COLO668 (cell line): ENCODE measurements around the gene RBM18.

Experiments used
- DNase-seq: peaks from one replicate; lab custom pipeline; 2025; ENCODE audit not compliant: unreplicated experiment; lab: John Stamatoyannopoulos, UW

Gene RBM18

DNA sequence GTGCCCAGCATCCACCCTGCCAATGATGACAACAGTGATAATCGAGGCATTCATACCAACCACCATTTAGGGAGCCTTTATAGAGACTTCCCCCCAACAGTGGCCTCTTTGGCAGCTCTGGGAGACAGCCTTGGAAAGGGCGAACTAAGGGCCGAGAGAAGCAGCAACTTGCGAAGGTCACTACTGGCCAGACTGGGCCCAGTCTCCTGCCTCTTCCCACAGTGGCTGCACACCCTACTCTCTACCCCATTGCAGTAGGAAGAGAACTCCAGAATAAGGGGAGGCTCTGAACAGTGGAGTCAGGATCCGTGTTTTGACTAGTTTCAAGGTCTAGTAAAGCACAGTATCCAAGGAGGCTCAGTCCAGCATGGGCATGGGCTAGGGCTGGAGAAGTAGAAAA lies 41.2 kb downstream of the RBM18 start:
- no peak for DNase-seq

DNA sequence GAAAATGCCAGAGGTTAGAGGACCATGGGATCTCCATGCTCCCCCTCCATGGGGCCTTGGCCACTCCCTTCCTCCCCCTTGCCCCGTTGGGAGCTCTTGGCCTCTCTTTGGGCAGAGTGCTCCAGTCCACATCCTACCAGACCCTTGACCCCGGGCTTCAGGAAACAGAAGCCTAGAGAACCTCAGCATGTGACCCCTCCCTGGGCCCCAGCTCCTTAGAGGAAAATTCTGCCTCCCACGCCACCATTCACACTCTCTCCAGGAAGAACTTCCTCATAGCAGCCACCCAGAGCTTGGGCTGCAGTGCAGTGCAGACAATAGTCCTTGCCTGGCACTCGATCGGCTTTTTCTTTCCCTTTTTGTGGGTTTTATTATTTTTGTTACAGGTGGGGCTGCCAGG lies 41.8 kb downstream of the RBM18 start:
- DNase-seq: no peak

DNA sequence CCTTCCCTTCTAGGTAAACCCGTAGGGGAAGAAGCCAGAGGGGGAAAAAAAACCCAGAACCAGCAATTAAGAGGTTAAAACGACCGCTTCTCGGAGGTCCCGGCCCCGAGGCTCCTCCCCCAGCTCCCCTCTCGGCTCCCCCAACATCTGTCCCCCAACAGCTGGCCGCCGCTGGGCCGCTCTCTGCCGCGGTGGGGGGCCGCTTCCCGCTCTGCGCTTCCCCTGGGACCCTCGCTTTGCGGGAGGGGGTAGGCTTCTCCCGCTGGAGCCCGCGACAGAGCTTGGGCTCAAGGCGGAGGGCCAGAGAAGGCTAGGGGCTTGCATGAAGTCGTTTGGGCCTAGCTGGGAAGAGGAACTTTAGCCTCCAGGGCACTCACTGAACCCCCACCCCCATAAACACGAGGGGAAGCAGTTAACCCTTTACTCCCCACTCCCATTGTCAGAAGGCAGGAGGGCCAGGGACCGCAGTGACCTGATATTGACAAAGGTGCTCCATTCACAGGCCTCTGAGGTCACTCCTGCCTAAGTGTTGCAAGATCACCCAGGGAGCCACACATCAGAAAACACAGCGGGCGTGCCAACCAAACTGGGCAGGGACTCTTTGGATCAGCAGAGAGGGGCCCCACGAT lies 43.3 kb downstream of the RBM18 start:
- DNase-seq: no peak

DNA sequence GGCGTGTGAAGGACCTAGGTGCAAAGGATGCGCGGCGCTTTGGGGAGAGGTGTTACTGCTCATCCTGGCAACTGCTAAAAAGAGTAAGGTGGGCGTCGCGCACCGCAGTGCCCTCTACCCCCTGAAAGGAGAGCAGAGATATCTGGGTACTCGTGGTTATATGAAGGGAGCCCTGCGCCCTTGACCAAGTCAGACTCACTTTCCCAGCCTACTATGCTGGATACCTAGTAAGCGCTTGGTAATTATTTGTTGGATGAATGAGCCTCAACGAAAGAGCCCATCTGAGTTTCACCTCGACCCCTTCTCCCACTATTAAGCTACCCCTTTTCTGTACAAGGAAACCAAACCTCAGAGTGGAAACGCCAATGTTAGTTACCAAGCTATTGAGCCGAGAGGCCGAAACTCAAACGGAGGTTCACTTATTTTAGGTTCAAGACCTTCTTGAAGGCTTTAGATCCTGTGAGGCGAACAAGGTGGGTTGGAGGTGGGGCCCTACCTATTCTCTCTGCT lies 43.9 kb downstream of the RBM18 start:
- no peak for DNase-seq

DNA sequence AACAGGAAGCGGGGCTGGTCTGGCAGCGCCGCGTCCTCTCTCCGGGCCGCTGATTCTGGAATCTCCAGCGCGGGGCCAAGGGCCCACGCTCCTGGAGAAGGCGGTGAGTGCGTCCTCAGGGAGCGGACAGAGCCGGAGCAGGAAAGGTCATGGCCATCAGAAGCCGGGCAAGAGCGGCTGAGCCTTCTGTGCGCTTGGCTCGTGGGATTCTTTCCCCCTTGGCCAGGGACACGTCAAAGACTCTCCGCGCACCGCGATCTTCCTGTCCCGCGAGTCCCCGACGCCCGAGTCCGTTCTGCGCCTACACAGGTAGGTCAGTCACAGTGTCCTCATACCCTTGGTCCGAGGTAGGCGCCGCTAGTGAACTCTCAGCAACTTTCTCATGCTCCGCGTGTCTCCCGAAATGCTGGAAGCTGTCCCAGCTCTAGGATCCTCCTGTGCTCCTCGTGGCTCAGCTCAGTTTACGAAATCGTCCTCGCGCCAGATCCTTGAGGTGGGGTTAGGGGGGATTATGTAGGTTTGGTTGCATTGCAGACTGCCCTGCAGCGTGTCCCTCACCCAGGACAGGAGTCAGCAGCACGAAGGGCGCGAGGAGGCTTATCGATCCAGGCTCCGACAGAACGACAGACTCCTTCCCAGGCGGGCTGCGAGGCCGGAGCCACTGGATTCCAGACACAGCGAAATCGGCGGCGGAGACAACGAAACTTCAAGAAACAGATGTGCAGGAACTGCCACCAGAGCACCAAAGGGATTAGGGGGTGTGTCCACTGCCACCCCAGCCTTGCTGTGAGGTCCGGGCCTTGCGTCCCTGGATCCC lies 44.6 kb downstream of the RBM18 start:
- no peak for DNase-seq

DNA sequence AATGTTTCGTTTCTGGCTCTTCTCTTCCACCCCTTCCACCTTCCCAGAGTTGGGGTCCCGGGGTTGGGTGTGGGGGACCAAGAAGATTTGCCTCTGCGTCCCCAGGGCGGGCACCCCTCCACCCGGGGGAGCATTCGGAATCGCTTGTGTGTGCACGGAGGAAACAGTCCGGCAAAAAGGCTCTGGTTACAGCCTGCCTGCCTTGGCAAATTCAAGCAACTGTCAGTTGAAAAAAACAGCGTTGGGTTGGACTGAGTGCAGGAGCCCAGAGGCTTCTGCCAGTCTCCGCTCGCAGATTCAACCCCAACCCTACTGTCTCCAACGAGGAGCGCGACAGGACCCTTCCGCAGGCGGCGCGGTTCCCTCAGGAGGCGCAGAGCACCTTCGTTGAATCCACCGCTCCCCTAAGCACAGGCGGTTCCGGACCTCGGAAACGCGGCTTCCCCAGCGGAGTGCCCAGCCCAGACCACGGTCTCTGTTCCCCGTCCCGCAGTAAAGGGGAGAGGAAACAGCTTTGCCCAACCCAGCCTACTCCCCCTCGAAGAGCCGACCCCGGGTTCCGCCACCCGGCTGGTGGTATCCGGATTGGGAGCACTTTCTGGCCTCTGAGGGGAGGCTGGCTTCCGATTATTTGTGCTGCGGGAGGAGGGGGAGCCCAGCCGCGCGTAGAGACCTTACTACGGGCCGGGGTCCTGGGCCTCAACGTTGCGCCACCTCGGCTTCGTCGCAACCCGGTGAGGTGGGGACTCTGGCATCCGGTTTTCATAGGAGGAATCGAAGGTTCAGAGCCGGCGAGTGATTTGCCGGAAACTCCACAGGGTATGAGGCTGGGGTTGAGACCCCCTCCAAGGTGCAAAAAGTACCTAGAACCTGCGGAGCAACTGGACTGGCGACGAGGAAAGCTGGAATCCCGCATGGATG lies 45.4 kb downstream of the RBM18 start:
- DNase-seq: no peak

DNA sequence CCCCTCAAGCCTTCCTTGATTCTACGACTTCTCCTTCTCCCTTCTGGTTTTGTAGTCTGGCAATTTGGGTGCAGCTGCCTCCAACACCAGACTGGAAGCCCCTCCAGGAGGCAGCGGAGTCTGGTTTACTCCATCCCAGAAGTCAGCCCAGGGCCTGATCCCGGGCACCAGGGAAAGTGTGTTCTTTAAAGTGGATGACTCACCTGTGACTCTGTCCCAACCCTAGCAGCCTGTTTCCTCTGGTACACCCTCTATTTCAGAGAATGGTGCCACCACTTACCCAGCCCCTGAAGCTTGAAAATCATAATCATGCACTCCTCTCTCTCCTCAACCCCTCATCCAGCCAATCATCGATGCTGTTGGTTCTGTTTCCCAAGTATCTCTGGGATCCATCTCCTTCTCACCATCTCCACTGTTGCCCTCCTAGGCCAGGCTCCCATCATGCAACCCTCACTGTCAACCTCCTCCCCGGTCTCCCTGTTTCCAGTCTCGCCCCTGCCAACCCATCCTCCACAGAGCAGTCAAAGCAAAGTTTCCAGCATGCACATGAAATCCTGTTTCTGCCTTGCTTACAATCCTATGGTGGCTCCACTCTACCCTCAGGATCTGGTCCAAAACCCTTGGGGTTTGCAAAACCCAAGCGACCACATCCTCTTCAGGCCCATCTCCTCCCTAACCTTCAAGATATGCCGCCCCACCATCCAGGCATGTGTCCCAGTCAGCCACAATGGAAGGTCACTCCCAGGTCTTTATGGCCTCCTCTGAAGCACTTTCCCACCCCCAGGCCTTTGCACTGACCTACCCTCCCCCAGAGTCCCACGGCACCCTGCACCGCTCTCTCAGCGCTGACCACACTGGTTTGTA lies 46.3 kb downstream of the RBM18 start:
- no peak for DNase-seq

DNA sequence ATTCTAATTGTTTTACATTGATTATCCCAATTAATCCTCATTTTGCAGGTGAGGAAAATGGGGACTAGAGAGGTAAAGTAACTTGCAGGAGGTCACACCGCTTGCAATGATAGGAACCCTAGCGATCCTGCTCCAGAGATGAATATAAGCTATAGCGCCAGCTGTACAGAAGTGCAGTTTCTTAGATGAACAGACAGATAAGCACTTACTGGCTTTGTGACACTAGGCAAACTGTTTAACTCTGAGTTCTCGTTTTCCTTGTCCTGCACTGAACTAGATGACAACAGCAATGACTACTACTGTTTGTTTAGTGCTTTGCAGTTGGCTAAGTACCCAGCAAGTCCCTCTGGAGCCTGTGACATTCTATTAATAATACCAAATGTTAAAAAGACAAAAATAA lies 47.0 kb downstream of the RBM18 start:
- no peak for DNase-seq

DNA sequence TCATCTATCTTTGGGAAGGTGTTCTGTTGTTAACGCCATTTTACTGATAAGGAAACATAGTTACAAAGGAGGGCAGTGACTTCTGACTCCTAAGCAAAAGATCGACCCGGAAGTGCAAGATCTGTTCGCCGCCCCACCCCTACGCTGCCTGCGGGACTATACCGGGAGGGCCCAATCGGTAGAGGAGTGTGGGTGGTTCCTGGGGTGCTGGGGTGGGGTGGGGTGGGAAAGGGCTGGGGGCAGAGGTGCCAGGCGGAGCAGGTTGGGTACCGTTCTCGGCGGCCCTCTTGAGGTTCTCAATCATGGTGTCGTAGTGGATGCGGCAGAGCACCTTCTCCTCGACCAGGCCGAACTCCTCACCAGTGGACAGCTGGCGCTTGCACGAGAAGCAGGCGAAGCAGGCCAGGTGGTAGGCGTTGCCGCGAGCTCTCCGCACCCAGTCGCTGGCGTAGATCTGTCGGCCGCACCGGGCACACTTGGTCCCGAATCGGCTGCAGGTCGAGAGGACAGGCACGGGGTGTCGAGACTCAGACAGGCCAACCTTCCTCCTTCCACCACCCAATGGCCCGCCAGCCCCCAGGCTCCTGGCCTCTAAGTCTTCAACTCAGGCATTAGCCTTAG lies 47.7 kb downstream of the RBM18 start:
- DNase-seq: no peak

DNA sequence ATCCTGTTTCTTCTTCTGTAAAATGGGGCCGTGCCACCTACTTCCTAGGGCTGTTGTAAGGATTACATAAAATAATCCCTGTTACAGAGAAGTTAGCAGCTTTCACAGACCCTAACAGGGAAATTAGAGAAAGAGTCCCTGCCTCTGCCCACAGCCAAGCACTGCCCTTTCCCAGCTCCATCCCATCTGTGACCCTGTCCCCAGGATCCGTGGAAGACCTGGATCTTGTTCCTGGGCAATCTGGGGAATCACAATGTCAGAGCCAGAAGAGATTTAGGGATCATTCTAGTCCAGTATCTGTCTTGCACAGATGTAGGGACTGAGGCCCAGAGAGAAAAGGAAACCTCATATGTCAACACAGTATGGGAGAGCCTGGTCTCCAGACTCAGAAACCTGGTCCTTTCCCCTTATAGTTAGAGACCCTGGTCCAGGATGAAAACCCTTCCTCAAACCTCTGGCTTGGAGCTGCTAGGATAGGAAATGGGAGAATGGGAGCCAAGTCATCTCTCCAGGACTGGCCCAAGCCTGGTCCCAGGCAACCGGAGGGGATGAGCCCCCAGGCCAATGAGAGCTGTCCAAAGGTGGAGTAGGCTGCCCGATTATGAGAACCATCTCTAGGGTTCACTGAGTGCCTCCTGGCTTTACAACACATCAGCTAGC lies 48.4 kb downstream of the RBM18 start:
- no peak for DNase-seq

DNA sequence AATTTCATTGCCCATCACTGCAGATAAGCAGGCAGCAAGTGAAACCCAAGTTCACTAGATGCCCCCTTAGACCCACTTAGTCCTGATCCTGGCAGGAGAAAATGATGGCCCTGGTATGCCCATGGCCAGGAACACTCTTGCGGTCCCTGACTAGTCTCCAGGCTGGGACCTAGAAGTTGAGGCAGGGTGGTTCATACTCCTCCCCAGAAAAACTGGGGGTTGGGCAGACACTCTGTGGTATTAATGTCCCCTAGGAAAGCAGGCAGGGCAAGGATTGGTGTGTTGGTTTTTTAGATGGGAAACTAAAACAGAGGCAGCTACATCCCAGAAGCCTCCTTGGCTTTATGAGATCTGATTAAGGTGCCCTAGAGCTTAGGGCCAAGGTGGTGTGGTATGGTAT lies 49.0 kb downstream of the RBM18 start:
- DNase-seq: no peak

DNA sequence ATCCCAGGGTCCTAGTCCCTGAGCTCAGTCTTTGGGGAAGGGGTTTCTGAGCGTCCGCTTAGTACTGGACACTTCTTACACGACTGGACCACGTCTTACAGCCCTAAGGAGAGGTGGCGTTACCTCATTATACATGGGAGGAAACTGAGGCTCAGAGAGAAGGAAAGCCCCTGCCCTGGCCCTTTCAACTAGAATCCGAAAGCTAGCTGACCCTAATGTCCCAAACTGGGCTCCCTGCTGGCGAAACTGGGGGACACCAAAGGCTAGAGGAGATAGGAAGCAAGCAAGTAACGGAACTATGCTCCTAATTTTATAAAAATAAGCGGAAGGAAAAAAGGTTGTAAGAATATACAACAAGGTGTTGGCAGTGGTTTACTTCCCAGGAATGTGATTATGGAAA lies 50.1 kb downstream of the RBM18 start:
- no peak for DNase-seq

DNA sequence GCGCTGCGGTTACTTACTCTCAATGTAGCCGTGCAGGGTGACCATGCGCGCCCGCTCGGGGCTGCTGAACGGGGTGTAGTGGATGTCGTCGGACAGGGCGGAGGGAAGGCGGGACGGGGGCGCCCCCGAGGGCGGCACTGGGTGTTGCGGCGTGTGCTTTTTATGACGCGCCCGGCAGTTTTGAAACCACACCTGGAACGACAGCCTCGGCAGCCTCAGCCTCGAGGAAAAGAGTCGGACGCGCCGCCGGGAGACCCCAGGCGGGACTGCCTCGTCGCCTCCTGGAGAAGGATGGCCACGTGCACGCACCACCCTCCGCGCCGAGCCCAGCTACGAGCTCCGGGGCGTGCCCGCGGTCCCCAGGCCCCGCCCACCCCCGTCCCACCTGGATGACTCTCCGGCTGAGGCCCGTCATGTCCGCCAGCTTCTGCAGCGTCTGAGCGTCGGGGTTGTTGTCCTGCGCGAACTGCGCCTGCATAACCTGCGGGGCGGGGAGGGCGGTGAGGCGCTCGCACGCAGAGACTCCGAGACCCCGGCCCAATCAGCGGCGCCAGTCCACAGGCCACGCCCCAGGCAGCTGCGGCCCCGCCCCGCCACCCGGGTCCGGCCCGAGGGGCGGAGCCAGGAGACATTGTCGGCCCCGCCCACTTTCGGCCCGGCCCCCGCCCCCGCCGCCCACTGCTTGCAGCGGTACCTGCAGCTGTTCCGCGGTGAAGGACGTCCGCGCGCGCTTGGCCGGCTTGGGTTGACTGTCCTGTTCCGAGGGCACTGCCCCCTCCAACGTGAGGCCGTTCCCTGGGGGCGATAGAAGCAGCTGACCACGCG lies 50.8 kb downstream of the RBM18 start:
- peak; percentile 89 for DNase-seq

DNA sequence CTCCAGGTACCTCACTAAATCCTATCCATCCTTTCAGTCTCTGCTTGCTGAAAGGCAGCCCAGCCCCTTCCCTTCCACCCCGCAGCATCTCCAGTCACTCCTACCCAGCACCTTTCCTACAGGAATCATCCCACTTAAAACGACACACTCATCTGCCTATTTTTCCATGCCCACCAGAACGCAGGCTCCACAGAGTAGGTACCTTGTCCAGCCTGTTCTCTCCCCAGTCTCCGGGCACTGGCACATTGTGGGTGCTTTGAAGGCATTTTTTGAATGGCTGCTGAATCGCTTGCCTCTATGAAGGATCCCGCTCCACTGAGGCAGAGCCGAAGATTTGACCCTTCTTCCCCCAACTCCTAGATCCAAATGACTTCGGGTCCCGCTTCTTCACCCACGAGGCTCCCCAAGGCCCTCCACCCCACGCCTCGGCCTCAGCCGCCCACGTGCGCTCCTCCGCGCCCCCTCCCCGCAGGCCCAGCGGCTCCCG lies 51.5 kb downstream of the RBM18 start:
- no peak for DNase-seq

DNA sequence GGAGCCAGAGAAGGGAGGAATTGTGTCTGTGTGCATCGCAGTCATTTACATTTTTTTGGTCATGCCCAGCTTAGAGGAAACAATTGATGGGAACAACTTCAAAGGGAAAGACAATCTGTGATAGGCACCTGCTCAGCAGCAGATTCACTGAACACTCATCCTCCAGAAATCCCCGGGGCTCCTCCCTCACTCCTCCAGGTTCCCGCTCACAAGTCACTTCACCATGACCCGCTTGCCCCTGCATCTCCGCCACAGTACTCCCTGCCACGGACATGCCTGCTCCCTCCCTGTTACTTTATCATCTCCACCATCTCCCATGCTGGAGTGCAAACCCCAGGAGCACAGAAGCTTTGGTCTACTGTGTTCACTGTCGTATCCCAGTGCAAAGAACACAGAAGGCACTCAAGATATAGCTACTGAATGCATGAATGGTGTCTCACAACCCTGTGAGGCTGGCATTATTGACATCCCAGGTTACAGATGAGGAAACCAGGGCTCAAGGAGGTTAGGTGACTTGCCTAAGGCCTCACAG lies 52.1 kb downstream of the RBM18 start:
- no peak for DNase-seq

DNA sequence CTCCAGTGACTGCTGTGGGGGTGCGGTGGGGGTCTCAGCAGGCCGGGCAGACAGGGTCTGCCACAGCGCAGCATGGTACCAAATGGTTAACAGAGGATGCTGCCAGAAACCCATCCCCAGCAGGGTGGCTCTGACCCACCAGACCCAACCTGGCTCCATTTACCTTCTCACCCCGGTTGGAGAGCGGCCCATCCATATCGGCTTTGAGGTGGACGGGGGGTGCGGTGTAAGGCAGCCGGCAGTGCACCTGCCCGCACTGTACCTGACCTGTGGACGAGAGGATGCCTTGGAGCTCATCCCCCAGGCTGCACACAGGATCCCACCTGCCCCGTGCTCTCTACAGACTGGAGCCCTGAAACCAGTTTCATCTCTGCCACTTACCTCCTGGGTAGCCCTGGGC lies 55.2 kb downstream of the RBM18 start:
- DNase-seq: no peak

DNA sequence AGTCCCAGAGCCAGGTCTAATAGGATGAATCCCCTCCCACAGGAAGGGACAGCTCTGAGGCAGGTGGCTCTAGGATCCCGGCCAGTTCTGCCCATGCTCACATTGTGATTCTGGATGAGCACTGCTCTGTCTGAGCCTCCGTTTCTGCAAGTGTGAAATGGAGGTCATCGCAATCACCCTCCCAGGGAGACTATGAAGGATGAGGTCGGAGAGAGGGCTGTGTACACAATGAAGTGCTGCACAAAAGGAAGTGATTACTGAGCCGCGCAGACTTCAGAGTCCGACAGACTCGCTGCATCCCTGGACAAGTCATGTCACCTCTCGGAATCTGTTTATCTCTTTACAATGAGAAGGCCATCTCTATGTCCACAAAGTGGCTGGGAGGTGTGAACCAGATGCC lies 57.5 kb downstream of the RBM18 start:
- DNase-seq: no peak
